Sciatic nerve (tissue), 2 donors: ENCODE data around the gene GFI1. TPM values are rescaled to one million over a fixed set of nuclear protein-coding genes. Genes with fewer than 3 reads are reported as not detected.
"Not testable (repeated sequence)": the region's sequence is repeated elsewhere in the genome, so short reads cannot be mapped to it uniquely, and the experiment has no call there.

Source experiments
- ATAC-seq: fragments of 200-7000 bp; cut with Tn5 transposase; one replicate; pipeline ENCODE4 v1.9.1; 2020; ENCODE audit warnings: mild to moderate bottlenecking, moderate library complexity
- DNase-seq: peaks from one replicate; pipeline ENCODE4 v3.0.0-alpha.2; 2020; ENCODE audit warnings: low spot score
- intact Hi-C: fragments of 100-400 bp; cut with DNase I; formaldehyde crosslinking; loops from one replicate; pipeline ENCODE4 v1.14.2; 2022
- total RNA-seq: library from RNA; stranded (reverse); fragmentation: NEBNext Ultra II Directional; extraction: Animal tissue kit (Norgen Biotek cat#: 25700); gene quantifications from one replicate; pipeline ENCODE4 v1.2.1, GENCODE V29; 2021
- donor health status: DM: no; HTN: no; CAD: no.
- donor health status: DM: no; HTN: no; CAD: no.

The GFI1 gene
- total RNA-seq: 0.85 TPM

DNA sequence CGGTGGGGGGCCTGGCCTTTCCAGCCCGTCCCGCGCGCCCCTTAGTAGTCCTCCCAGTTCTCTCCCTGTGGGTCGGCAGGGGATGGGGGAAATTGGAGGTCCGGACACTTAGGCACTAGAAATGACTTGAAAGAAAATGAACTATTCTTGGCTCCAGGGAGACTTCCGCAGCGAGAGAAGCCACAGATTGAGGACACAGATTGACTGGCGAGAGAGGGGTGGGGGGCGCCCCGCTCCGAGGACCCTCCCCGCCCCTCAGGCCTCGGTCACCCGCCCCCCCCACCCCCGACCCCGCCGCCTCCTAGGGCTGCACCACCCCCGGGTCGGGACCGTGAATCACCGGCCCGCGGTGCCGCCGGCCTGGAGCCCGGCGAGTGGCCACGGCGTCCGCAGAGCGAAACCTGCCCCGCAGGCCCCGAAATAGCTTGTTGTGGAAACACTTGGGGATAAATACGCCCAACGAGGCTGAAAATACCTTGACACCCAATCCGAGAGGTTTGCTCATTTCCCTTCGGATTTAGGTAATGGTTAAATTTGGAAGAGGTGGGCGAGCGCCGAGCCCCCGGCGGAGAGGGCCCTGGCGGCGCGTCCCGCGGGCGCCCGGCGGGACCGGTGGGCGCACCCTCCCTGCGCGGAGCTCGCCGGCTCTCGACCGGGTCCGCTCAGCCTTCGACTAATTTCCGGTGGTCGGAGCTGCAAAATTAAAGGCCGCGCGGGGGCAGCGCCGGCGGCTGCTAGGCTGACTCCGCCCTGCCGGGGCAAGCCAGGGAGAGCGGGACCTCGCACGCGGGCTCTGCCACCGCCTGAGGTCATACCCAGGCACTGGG is at the start of gene GFI1:
GFI1 (minus strand) TSS at position 675 of the 827 bp plus-strand sequence. CDS start 3,438 bp downstream, outside the sequence.
- intact Hi-C loops: no loop called here
- no peak for ATAC-seq
- no peak for DNase-seq

DNA sequence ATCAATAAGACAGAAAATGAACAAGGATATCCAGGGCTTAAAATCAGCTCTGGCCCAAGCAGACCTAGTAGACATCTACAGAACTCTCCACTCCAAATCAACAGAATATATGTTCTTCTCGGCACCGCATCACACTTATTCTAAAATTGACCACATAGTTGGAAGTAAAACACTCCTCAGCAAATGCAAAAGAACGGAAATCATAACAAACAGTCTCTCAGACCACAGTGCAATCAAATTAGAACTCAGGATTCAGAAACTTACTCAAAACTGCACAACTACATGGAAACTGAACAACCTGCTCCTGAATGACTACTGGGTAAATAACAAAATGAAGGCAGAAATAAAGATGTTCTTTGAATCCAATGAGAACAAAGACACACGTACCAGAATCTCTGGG is 45.6 kb upstream of the GFI1 start:
- DNase-seq, ATAC-seq, intact Hi-C loops: not testable (repeated sequence)

DNA sequence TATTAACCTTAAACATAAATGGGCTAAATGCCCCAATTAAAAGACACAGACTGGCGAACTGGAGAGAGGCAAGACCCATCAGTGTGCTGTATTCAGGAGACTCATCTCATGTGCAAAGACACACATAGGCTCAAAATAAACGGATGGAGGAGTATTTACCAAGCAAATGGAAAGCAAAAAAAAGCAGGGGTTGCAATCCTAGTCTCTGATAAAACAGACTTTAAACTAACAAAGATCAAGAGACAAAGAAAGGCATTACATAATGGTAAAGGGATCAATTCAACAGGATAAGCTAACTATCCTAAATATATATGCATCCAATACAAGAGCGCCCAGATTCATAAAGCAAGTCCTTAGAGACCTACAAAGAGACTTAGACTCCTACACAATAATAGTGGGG is 45.2 kb upstream of the GFI1 start:
- DNase-seq, intact Hi-C loops, ATAC-seq: not testable (repeated sequence)

DNA sequence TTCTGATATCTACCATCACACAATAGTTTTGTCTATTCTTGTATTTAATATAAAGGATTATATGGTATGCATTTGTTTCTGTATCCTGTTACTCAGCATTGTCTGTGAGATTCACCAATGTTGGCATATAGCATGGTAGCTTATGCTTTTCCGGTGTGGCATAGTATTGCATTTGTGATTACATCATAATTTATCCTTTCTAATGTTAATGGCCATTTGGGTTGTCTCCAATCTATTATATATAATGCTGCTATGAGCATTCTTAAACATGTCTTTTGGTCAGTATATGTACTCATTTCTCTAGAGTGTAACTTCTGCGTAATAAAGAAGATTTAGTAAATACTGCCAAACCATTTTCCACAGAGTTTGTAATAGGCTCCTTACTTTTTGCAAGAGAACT is 40.9 kb upstream of the GFI1 start:
- DNase-seq: no peak
- intact Hi-C loops: no loop called here
- no peak for ATAC-seq

DNA sequence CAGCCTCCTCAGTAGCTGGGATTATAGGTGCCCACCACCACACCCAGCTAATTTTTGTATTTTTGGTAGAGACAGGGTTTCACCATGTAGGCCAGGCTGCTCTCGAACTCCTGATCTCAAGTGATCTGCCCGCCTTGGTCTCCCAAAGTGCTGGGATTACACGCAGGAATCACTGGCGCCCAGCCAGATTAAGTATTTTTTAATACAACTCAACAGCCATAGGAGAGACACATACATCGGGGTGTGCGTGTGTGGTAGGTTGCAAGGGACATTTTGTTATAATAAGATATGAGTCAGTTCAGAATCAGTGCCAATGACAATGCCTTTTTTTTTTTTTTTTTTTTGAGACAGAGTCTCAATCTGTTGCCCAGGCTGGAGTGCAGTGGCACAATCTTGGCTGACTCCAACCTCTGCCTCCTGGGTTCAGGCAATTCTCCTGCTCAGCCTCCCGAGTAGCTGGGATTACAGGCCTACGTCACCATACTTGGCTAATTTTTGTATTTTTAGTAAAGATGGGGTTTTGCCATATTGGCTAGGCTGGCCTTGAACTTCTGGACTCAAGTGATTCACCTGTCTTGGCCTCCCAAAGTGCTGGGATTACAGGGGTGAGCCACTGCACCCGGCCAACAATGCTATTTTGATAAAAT is 38.3 kb upstream of the GFI1 start:
- intact Hi-C loops, ATAC-seq, DNase-seq: not testable (repeated sequence)

DNA sequence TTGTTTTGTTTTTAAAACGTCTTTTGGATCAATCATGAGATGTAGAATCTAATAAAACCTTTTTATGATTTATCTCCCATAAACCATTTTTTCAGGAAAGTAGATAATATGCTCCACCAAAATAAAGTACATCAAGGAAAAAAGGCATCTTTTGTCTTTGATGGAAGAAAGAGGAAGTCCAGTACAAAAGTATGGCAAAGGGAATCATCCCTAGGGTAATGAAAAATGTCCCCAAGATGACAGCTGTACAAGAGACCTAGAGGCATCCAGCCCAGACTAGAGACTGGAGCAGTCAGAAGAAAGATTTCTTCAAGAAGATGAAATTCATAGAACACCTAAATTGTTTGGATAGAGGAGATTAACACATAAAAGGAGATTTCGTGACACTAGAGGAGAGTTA is 32.3 kb upstream of the GFI1 start:
- DNase-seq: no peak
- intact Hi-C loops: no loop called here
- no peak for ATAC-seq

DNA sequence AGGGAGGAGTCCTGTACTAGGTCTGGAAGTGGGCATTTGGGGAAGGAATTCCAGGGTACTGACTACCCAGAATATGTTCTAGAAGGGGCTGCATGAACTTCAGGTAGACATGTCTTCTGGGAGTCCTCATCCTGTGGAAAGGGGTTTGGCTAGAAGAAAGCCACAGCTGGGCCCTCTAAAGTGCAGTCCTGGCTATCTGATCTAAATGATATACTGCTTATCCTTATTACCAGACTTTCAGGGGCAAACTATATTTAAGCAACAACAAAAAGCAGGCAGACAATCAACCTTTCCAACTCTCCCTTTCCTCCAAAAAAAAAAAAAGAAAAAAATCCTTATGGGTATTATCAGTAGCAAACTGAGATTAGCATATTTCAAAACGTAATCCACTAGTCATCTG is 29.8 kb upstream of the GFI1 start:
- DNase-seq: no peak
- ATAC-seq: no peak
- intact Hi-C loops: no loop called here

DNA sequence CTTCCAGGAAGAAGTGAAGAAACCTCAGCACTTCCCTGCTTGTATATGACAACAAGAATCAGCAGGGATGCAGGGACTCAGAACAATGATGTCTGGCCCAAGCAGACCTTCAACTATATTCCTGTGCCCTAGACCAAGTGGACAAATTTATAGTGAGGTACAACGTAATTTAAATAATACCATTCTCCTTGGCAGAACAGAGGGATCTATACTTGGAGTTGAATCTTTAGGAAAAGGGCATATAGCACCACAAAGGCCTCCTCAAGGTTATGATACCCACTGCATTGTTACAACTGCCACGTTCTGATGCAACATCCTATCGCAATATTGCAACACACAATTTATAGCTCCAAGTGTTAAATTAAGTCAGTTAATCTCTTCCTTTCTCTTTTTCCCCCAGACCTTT is 29.1 kb upstream of the GFI1 start:
- intact Hi-C loops: no loop called here
- DNase-seq (no peak), ATAC-seq (no peak)

DNA sequence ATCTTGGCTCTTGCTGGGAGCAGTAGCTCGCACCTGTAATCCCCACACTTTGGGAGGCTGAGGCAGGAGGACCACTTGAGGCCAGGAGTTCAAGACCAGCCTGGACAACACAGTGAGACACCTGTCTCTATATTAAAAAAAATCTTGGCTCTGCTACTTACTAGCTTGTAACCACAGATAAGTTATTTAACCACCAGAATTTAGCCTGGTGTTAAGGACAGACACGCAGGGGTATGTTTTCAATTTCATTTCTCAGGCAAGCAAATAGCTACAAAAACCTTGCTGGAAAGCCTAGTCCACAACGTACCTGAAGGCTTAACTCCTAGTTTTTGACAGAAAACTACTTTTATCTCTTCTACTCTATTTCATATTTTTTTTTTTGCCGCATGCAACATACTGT is 24.8 kb upstream of the GFI1 start:
- no peak for DNase-seq
- ATAC-seq: no peak
- intact Hi-C loops: no loop called here

DNA sequence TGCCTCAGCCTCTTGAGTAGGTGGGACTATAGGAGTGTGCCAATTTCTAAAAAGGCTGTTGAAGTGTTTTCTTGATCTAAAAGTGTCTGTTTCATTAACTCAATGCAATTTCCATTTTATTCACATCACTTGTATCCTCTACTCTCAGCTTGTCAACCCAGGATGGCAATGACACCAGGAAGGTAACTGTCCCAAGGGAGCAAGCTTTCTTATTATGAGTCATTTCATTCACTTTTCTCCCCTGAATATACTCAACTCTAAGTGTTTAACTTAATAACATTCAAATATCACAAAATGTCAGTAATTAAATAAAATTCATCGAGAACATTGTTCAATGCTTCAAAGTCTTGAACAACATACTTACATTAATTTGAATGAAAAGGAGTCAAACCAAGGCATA is 22.9 kb upstream of the GFI1 start:
- ATAC-seq: no peak
- DNase-seq: no peak
- intact Hi-C loops: no loop called here

DNA sequence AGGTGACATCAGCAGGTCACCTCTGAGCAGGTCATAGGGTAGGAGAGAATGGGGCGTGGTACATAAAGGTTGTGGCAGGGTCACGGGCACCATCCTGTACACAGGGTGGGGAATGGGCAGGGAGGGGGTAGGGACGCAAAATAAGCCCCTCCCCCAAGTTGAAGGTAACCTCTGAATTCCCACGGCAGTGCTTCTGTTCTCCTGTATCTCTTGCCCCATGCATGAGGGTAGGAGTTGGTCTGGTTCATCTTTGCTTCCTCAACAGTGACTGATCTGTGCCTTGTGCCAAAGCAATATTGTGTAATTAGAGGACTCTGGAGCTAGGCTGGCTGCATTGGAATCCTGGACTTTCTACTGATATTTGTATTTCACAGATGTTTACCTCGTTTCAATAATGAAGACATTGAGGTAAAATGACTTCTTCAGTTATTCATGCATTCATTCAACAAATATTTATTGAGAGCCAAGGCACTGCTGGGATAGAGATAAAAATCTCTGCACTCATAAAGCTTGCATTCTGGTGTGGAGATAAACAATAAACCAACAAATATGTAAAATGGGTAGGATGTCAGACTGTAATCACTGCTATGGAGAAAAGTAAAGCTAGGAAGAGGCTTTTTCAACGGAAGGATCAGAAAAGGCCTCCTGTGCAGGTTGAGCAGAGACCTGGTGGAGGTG is 18.4 kb upstream of the GFI1 start:
- intact Hi-C loops: no loop called here
- no peak for ATAC-seq
- no peak for DNase-seq

DNA sequence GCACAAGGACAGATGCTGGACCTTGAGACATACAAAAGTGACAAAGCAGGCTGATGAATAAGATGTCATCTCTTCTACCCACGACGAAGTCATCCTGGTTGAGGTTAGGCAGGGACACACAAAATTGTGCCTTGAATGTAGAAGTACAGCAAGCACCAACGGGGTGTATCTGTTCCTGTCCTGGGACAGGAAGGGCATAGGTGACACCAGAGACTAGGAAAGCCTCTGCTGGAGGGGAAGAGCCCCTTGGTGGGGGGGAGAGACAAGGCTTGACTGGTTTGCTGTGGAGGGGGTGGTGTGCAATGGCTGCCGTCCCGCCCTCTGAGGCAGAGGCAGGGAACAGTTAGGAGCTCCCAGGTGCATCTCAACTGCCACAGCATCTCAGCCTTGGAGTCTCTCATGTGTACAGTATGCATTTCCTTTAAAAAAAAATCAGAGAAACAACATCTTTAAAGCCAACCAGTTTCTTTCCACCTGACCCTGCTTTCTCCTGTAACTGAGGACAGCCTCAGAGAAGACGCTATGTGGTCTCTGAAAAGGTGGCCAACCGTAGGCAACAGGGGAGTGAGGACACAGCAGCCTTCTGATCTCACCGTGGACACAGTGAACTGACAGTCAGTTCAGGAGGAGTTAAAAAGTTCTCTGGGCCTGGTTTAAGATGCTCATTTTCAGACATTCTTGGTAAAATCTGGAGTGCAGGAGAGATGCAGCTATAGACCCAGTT is 17.7 kb upstream of the GFI1 start:
- intact Hi-C loops: no loop called here
- ATAC-seq (no peak), DNase-seq (no peak)

DNA sequence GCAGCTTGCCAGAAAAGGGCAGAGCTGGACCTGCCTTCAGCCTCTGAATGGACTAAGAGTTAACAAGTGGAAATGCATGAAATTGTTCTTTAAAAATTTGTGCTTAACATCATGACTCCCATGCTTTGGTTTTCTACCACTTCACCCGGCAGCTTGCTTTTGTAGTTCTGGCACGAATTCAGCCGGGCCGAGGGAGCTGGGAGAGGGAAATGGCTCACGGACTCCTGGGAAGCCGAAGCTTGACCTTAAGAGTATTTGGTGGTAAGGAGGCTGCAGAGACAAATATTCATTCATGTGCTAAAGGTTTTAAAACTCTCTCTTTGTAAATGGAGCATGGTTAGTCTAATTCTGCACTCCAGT is 17.2 kb upstream of the GFI1 start:
- intact Hi-C loops: no loop called here
- DNase-seq (no peak), ATAC-seq (no peak)

DNA sequence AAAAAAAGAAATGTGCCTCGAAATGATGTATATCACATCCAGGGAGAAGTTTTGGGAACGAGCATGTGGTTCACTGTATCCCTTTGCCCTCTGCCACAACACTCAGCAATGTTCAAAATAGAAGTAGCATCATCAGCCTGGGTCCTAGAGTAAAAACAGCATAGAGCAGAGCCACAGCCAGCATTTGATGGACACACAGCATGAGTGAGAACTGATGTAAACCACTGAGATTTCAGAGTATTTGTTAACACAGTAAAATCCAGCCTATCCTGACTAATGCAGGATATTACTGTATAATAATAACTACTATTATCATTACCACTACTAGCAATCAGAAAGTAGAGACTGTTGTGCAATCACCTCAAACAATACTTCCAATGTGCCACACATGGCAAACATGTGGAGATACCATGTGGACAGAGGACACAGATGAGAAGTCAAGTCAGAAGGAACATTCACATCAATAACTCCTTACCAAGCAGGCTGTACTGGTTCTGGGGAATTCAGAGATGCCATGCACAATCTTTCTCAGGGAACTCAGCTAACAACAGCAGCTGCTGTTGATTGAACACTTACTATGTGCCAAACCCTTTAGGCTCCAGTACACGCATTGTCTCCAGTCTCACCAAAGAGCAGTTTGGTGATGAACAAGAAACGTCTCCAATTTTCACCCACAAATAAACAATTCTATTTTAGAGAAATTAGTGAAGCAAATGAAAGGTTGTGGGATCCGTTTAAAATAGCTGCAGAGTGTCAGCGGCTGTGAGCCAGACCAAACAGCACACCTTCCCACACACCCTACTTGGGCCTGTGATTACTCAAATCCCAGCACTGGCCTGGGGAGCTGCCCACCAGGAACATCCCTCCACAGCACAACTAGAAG is 16.6 kb upstream of the GFI1 start:
- DNase-seq (no peak), ATAC-seq (no peak)
- intact Hi-C loops: no loop called here

DNA sequence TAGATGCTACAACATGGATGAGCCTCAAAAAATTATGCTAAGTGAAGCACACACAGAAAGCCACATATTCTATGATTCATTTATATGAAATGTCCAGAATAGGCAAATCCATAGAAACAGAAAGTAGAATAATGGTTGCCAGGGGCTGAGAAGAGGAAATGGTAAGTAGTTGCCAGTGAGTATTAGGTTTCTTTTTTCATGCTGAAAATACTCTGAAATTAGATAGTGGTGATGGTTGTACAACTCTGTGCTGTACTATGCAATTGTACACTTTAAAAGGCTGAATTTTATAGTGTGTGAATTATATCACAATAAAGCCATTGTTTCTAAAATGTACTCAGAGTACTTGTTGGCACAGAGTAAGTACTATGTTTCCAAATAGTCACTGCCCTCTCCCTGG is 15.5 kb upstream of the GFI1 start:
- intact Hi-C loops: no loop called here
- DNase-seq (no peak), ATAC-seq (no peak)

DNA sequence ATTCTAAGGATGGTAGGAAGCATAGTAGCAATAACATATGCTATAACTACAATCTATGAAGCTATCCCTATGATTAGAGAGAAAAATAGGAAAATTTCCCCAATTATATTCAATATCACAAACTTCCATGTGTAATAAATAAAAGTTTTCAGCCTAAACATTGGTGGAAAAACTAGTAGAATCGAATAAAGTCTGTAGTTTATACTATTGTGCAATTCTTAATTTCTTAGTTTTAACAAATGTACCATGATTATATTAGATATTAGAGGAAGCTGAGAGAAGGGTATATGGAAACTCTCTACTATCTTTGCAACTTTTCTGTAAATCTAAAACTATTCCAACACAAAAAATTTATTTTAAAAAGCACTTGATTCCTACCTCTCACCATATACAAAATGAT is 13.8 kb upstream of the GFI1 start:
- intact Hi-C loops: no loop called here
- ATAC-seq (no peak), DNase-seq (no peak)

DNA sequence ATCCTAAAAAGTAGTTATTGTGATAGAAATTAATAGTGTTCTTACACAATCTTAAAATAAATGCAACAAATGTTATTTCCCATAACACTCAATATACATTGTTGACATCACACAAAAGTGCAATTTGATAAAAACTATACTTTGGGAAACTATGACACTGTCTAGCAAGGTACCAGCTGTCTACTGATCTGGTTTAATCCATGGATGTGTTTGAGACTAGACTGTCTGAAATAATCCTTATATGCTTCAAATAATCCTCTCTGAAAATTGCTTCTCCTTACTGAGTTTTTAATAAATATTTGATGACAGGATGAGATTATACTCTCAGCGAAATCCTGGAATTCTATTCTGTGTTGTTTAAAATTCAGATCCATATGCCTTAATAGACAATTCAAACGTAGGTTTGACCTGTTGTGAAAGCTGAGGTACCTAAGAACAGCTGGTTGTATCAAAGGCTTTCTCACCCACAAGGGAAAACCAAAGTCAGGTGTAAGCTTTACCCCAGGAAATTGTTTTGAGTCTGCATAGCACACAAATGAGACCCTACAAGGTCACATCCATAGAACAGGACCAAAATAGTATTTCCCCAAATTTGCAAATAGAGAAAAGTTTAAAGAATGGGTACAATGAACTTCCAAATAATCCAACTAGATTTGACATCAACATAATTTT is 8.8 kb upstream of the GFI1 start:
- DNase-seq (no peak), ATAC-seq (no peak)
- intact Hi-C loops: no loop called here

DNA sequence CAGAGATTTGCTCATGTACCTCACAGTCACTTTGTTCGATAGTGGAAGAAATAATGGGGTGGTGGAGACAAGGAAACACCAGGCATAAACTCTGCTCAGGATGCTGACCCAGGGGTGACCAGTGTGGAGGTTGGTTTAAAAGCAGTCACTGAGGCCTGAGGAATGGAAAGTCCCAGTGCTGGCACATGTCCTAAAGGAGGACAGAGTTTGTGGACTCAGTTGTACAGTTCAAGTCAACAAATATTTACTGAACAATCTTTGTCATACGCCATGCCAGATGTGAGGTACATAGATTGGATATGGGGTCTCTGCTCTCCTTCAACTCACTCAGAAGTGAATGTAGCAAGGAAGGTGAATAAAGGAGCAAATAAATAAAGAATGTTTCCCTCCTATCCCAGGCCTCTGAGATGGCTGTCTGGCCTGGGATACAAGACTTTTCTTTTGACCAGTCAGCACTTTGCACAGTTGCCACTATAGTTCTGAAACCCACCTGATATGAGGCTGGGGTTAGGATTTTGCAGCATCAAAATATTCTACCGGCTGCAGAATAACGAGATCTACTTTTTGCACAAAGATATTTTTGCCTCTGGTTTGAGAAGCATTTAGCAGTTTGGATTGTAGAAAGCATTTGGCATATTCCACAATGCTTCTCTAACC is 7.9 kb upstream of the GFI1 start:
- DNase-seq (no peak), ATAC-seq (no peak)
- intact Hi-C loops: no loop called here
